Heart left ventricle (tissue), 16 donors: ENCODE results near the gene PPP1R1C. TPM values are rescaled to one million over a fixed set of nuclear protein-coding genes. Genes with fewer than 3 reads are reported as not detected.

Experiments used
- ATAC-seq, 4 donors: fragments of 200-7000 bp; cut with Tn5 transposase; one replicate each; pipeline ENCODE4 v1.9.1; 2020 to 2022; ENCODE audit warnings: moderate library complexity in 4 of 4, mild to moderate bottlenecking in 3 of 4, moderate number of reproducible peaks in 1 of 4
- DNase-seq, 5 donors: peaks; one replicate each; pipeline ENCODE4 v3.0.0-alpha.2; 2020
- H3K27ac ChIP-seq, 12 donors: fragments of 200-600 bp; sonication (generic) in 4 of 12; one replicate each; pipeline versions ENCODE4 v1.5.0 to v1.8.0; 2016 to 2022; ENCODE audit warnings: mild to moderate bottlenecking in 2 of 12
- H3K27me3 ChIP-seq, 9 donors: fragments of 200-600 bp; sonication (generic) in 2 of 9; one replicate each; pipeline versions ENCODE4 v1.5.1 to v1.8.0; 2016 to 2022; ENCODE audit warnings: mild to moderate bottlenecking in 3 of 9
- H3K36me3 ChIP-seq, 9 donors: fragments of 200-600 bp; sonication (generic) in 2 of 9; one replicate each; pipeline versions ENCODE4 v1.5.0 to v1.8.0; 2018 to 2022; ENCODE audit warnings: mild to moderate bottlenecking in 2 of 9
- H3K4me1 ChIP-seq, 12 donors: fragments of 200-600 bp; sonication (generic) in 4 of 12; one replicate each; pipeline versions ENCODE4 v1.5.0 to v1.8.0; 2016 to 2022; ENCODE audit warnings: mild to moderate bottlenecking in 3 of 12
- H3K4me3 ChIP-seq, 12 donors: fragments of 200-600 bp; sonication (generic) in 4 of 12; one replicate each; pipeline versions ENCODE4 v1.5.0 to v1.8.0; 2017 to 2022; ENCODE audit warnings: mild to moderate bottlenecking in 9 of 12, moderate library complexity in 4 of 12
- H3K9me3 ChIP-seq, 12 donors: fragments of 200-600 bp; sonication (generic) in 4 of 12; one replicate each; pipeline versions ENCODE4 v1.5.0 to v1.8.0; 2016 to 2022; ENCODE audit warnings: mild to moderate bottlenecking in 1 of 12
- POLR2A ChIP-seq, 2 donors: fragments of 450-650 bp; IDR thresholded peaks; one replicate each; pipeline ENCODE4 v1.6.1; 2017; ENCODE audit warnings: antibody characterized with exemption in 2 of 2, mild to moderate bottlenecking in 2 of 2, moderate library complexity in 2 of 2
- WGBS, 4 donors: extraction: QIAGEN DNeasy Blood & Tissue Kit in 2 of 4; methylation state at CpG; one replicate each; pipeline versions ENCODE4 v1.1.5 to v1.1.7; 2013 to 2018; 5-methylcytosine and 5-hydroxymethylcytosine counted together
- intact Hi-C, 10 donors: fragments of 100-400 bp; cut with DNase I; formaldehyde crosslinking; loops; one replicate each; pipeline versions ENCODE4 v1.11.1 to v1.14.2; 2022
- polyA plus RNA-seq, 2 donors: library from polyadenylated mRNA; stranded (reverse); fragments of 200-250 nt; gene quantifications; one replicate each; pipeline ENCODE4 v1.2.3, GENCODE V29; 2013
- total RNA-seq, 9 donors: library from RNA; depleted of rRNA in 2 of 9; stranded (reverse); fragments of >200 nt in 2 of 9; fragmentation: NEBNext Ultra II Directional in 3 of 9; extraction: Animal tissue kit (Norgen Biotek cat#: 25700) in 3 of 9; gene quantifications; one replicate each; pipeline versions ENCODE4 v1.1.0 to v1.2.4, GENCODE V29; 2016 to 2023
- TF ChIP-seq, protein P1 (sequence below), 12 donors: fragments of 200-600 bp; sonication (generic) in 4 of 12; IDR thresholded peaks; one replicate each; pipeline versions ENCODE4 v1.5.0 to v1.8.0; 2018 to 2022; ENCODE audit warnings: antibody characterized with exemption in 12 of 12, mild to moderate bottlenecking in 5 of 12
- donor health status: ischemic (EF 13 %, LVEDD 7.1; RV severe dilation, severe dysfunction).
- donor health status: healthy with polysubstance abuse.
- donor health status: DM: no; HTN: yes; CAD: no.
- donor health status: DM: no; HTN: no; CAD: no.
- donor health status: ischemic (EF 25% LVEDD 6.9; RV normal size, moderate dysfunction).
- donor health status: ischemic (EF 25% LVEDD 5.7; RV mildly dilated, moderate dysfunction).
- donor health status: healthy.
- donor health status: DM: yes; HTN: yes; CAD: no.
- donor health status: ischemic (EF 35%, LVEDD 5.7; RV mildly dilated, moderate dysfunction).
- donor health status: nonischemic (EF 11% LVEDD 7.7; RV severe dilation, severe dysfunction).
- donor health status: DM: yes; HTN: yes; CAD: no.
- donor health status: PGD.
- donor health status: ischemic (EF 29% LVEDD 5.4; RV normal size, mild dysfunction).
- donor health status: nonischemic (EF 23%, LVEDD 6.1; RV moderate dilation, normal function).

PPP1R1C gene
- total and polyA plus RNA-seq, 11 donors = 2.9 to 44.5 (median 21.0) TPM

DNA sequence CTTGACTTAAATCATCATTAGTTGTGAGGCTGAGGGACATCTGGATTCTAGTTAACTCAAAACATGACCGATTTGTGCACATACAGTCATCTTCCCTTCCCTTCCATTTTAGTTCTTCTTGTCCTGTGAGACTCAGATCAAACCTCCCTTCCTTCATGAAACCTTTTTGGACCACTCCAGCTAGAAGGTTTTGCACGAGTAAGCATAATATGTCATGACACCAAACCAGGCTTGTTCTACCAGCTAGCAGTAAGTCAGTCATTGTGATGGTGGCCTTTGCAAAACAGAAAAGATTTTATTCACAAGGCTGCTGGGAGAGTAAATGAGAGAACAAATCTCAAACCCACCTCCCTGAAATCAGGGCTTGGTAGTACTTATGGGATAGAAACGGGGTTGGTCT lies 14.3 kb downstream of the PPP1R1C start:
- H3K4me1 ChIP-seq = peaks cover 0 to 7% (median 0%) of the 10 kb centered on the region in 12 donors
- ATAC-seq (no peak), DNase-seq (no peak)
- no peak for TF ChIP-seq POLR2A (IDR thresholded peaks at IDR 0.05)
- TF ChIP-seq, protein P1, sequence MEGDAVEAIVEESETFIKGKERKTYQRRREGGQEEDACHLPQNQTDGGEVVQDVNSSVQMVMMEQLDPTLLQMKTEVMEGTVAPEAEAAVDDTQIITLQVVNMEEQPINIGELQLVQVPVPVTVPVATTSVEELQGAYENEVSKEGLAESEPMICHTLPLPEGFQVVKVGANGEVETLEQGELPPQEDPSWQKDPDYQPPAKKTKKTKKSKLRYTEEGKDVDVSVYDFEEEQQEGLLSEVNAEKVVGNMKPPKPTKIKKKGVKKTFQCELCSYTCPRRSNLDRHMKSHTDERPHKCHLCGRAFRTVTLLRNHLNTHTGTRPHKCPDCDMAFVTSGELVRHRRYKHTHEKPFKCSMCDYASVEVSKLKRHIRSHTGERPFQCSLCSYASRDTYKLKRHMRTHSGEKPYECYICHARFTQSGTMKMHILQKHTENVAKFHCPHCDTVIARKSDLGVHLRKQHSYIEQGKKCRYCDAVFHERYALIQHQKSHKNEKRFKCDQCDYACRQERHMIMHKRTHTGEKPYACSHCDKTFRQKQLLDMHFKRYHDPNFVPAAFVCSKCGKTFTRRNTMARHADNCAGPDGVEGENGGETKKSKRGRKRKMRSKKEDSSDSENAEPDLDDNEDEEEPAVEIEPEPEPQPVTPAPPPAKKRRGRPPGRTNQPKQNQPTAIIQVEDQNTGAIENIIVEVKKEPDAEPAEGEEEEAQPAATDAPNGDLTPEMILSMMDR (IDR thresholded peaks at IDR 0.05) = no peak
- H3K36me3 ChIP-seq = no peaks in the 10 kb centered on the region
- no peak overlapping the region for H3K27ac ChIP-seq
- no peaks in the 10 kb centered on the region for H3K27me3 ChIP-seq
- 76 to 90% (median 88%) methylated on average over 3 of the region's 3 CpGs for WGBS, 4 donors
- intact Hi-C loops = no loop called here
- H3K9me3 ChIP-seq = no peaks in the 10 kb centered on the region
- no peak overlapping the region for H3K4me3 ChIP-seq

DNA sequence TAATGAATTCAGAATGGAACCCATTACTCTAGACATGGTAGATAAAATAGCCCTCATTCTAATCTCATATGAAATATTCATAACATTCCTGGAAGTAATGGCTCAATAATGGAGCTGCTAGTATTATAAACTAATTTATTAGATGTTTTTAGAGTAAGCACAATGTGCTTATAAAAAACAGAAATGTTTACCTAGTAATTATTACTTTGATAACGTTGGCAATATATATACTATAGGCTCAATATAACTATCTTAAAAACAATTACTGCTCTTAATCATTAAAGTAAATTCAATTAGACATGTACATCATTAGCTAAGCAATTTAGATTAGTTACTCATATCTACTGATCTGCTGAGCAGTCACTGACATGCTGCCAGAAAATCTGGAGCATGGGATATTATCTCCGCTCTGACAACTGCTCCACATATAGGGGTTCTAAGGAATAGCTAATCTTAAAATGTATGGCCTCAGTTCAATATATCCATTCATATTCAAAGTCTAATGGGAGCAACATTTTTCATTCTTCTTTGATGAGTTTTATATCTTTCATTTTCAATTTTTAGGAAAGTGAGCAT lies 19.4 kb downstream of the PPP1R1C start:
- no peak for DNase-seq
- Histone ChIP-seq H3K36me3 (no peaks in the 10 kb centered on the region), H3K4me1 (no peaks in the 10 kb centered on the region), H3K27ac (no peak overlapping the region), H3K4me3 (no peak overlapping the region), H3K27me3 (no peaks in the 10 kb centered on the region), H3K9me3 (peaks cover 0 to 7% (median 0%) of the 10 kb centered on the region in 12 donors)
- ATAC-seq = no peak
- intact Hi-C loops = no loop called here
- 85 to 88% (median 86%) methylated on average over 2 of the region's 2 CpGs for WGBS, 4 donors
- no peak for TF ChIP-seq POLR2A (IDR thresholded peaks at IDR 0.05)
- TF ChIP-seq, protein P1 (IDR thresholded peaks at IDR 0.05) = no peak

DNA sequence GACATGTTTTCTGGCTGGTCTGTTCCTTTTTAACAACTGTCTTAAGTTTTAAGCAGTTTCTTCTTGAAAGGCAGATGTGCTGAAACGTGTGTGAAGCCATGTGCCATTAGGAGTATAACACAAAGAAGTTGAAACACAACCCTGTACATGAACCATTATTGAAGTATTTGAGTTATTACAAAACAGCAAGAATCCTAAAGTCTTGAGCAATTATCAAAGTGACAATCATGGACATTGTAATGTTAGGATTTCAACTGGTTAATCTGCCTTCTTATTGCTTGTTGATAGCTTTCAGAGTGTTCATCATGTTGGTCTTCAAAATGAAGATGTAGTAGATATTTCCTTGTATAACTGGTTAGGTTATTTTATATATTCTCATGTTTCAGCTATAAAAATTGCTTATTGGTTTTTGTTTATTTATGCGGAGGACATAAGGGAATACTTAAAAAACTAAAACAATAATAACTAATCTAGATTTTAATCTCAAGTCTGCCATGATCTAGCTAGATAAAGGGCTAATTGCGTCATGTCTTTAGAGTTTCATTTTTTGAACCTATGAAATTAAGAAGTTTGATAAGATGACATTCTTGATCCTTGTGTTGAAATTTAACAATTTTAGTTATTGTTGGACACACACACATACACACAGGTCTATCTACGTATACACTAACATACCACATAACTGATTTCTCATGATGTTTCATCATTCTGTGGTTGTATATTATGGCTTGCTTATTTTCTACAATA lies 21.1 kb downstream of the PPP1R1C start:
- ATAC-seq (no peak), DNase-seq (no peak)
- WGBS, 4 donors = 83 to 91% (median 84%) methylated on average over 4 of the region's 4 CpGs

DNA sequence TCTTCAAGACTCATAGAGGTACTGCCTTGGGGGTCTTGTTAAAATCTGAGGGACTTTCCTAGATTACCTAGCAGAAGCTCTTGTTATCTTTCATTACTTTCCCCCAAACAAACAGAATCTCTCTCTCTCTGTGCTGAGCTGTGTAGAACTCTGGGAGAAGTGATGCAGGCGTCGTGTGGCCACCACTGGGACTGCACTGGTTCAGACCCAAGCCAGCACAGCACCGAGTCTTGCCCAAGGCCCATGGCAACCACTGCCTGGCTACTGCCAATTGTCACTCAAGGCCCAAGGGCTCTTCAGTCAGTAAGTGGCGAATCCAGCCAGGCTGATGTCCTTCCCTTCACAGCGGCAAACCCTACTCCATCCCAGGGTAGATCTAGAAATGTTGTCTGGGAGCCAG lies 28.6 kb downstream of the PPP1R1C start:
- Histone ChIP-seq H3K9me3 (peaks cover 0 to 44% (median 7%) of the 10 kb centered on the region in 12 donors), H3K4me1 (peaks cover 0 to 6% (median 0%) of the 10 kb centered on the region in 12 donors), H3K4me3 (no peak overlapping the region), H3K27ac (no peak overlapping the region), H3K36me3 (no peaks in the 10 kb centered on the region), H3K27me3 (no peaks in the 10 kb centered on the region)
- TF ChIP-seq, protein P1 (IDR thresholded peaks at IDR 0.05) = no peak
- no peak for TF ChIP-seq POLR2A (IDR thresholded peaks at IDR 0.05)
- intact Hi-C loops = no loop called here
- no peak for ATAC-seq
- 75 to 93% (median 91%) methylated on average over 4 to 5 of the region's 5 CpGs for WGBS, 4 donors
- no peak for DNase-seq

More for the DNA sequence above, 21.1 kb downstream of the PPP1R1C start:
- no peaks in the 10 kb centered on the region for H3K27me3 ChIP-seq
- peaks cover 0 to 22% (median 0%) of the 10 kb centered on the region in 12 donors for H3K9me3 ChIP-seq
- H3K4me1 ChIP-seq = no peaks in the 10 kb centered on the region
- no peaks in the 10 kb centered on the region for H3K36me3 ChIP-seq
- H3K4me3 ChIP-seq = no peak overlapping the region
- intact Hi-C loops = no loop called here
- TF ChIP-seq, protein P1 (IDR thresholded peaks at IDR 0.05) = no peak
- no peak for TF ChIP-seq POLR2A (IDR thresholded peaks at IDR 0.05)
- no peak overlapping the region for H3K27ac ChIP-seq
